Frontal cortex (tissue), 4 donors: ENCODE results near the gene CDH23. TPM values are rescaled to one million over a fixed set of nuclear protein-coding genes. Genes with fewer than 3 reads are reported as not detected.

Experiments used
- DNase-seq, 2 donors: peaks; one replicate each; pipeline ENCODE4 v3.0.0; 2012; ENCODE audit warnings: low spot score in 2 of 2
- FAIRE-seq: peaks from 2 replicates; lab custom pipeline; 2012; peaks lifted over from hg19 to GRCh38; lab: Jason Lieb, UNC
- total RNA-seq: library from RNA; depleted of rRNA; stranded (reverse); fragments of >200 nt; gene quantifications from one replicate; pipeline ENCODE4 v1.2.3, GENCODE V29; 2014
- donor health status: control.
- donor health status: control.
- donor health status: control.

The CDH23 gene
- total RNA-seq, 1 donor from 2014 or later: 3.3 TPM

DNA sequence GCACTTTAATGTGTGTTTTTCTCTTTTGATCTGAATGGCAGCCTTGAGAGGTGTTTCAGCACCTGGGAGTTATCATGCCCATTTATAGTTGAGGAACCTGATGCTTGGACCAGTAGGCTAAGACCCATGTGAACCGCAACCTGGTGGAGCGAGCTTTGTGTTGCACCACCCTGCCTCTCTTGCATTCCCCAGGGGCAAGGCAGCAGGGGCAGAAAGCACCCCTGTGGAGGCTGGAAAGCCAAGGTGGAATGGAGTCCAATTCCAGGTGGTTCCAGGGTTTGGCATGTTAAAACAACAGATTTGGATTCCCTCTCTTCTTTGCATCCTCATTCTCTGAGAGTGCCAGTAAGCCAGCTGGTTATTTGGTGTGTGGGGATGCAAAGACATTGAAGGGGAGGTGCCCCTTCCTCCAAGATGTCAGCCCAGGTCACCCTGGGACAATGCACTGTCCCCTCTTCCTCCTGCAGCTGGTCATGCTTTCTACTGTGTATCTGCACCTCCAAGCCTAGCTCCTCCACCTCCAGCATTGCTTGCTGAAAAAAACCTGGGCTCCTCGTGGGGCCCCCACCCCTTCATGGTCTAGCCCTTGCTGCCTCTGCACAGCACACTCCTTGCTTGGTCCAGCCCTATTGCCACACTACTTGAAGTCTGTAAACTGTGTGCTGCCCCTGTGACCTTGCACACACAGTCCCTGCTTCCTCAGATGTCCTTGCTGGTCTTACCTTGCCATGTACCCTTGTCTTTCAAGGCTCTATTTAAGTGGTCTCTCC, 5.6 kb upstream of the CDH23 start:
- no peak for FAIRE-seq
- no peak for DNase-seq

DNA sequence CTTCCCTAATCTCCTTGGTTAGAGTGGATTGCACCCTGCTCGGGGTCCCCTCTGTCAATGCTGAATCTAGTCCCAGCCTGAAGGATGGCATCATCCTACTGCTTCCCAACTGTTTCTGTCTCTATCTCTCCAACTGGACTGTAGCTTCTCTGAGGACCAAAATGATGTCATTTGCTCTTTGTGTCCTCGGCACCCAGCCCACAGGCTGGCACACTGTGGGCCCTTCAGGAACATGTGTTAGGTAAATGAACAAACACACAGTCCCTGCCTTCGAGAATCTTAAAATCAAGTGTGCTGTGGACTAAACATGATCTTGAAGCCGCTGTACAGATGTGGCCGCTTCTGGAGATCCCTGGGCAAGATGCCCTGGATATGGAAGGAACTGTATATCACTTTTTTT, 5.0 kb upstream of the CDH23 start:
- FAIRE-seq: no peak
- no peak for DNase-seq

DNA sequence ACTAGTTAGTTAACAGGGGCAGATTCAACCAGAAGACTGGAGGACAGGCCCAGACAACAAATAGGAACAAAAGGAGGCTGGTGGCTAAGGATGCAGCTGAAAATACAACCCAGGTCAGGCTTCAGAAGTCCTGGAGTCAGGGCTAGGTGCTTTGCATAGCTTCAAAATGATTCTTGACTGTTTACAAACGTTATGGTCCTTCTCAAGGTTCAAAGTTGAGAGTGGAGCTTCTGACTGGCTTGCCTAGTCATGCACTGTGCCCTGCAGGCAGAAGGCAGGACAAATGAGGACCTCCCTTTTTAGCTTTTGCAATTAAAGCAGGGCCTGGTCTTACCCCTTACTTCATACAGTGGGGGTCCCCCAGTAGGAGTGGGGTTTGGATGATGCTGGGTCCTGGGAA, 4.4 kb upstream of the CDH23 start:
- DNase-seq: no peak
- no peak for FAIRE-seq

DNA sequence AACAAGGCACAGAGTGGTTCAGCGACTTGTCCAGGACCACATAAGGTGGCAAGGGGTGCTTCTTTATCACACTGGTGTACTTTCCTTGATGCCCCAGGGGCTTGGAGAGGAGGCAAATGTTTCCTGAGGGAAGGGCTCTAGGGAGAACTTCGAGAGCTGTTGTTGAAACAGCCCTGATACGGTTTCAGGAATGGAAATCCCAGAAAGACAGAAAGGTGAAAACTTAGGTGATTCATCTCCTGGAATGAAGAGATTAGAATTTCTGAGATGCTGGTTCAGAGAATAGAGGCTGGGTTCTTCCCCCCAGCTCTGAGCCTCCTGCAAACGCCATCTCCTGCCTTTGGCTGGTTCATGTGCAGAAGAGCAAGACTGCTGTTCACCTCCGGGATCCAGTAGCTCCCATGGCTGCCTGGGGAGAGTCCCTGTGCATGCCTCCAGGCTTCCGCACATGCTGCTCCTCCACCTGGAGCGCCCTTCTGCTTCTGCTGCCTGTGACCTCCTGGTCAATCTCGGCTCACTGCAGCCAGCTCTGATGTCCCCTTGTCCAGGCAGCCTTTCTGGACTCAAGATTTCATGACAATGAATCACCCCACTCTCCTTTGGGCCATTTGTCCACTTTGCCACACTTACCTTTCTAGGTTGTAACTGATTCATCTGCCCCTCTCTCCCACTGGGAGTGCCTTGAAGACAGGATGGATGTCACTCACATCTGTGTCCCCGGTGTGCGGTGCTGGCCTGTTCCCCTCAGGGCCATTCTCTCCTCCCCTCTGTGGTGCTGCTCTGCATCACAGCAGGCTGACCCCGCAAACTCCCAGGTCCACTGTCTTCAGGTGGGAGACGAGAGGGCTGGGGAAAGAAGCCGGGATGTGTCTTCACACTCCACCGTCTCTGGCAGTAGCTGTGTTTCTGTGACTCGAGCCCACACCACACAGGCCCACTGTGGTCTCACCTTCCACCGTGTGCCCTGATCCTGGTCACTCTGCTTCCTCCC, 3.6 kb upstream of the CDH23 start:
- DNase-seq (no peak), FAIRE-seq (no peak)

DNA sequence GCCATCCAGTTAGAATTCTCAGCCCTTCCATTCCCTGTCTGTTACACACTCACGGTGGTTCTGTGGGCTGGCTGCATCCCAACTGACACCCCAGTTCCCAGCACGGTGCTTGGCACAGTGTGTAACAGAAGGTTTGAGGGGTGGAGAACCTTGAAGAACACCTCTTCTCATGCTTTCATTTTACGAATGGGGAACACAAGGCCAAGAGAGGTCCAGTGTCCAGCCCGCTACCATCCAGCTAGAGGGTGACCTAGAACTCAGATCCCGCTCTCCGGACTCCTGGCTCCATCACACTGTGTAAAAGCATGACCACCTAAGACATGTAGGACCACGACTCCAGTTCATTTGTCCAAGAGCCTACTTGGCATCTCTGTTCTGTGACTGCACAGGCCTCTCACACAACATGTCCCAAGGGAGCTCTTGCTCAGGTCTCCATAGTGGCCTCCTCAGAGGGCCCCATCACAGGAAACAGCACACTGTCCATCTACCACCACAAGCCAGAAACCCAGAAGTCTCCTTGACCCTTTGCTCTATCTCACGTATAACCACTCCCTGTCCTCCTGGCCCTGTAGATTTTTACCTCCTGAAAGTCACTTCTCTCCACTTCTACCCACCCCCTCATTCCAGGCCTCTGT, 2.8 kb upstream of the CDH23 start:
- FAIRE-seq (no peak), DNase-seq (no peak)

DNA sequence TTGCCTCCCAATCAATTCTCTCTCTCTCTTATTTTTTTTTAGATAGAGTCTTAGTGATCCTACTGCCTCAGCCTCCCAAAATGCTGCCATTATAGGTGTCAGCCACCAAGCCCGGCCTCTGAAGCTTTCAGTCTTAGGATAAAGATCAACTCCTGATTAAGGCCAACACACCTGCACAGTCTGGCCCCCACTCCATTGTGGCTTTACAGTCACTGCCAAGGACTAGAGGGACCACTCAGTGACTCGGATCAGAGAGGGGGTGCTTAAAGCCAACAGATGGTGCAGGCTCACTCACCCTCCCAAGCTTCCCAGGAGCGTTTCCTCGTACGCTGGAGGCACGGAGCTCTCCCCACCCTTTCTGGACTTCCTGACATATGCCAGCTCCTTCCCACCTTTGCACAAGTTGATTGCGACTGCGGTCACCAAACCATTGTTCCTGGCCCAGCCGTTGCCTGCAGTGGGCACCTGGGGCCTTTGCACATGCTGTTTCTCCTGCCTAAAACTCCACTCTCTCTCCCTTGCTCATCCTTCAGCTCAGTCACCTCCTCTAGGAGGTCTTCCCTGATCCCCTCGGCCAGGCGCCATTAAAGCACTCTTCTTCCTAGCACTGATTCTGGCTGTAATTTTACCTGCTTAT, 1.7 kb upstream of the CDH23 start:
- DNase-seq (no peak), FAIRE-seq (no peak)

DNA sequence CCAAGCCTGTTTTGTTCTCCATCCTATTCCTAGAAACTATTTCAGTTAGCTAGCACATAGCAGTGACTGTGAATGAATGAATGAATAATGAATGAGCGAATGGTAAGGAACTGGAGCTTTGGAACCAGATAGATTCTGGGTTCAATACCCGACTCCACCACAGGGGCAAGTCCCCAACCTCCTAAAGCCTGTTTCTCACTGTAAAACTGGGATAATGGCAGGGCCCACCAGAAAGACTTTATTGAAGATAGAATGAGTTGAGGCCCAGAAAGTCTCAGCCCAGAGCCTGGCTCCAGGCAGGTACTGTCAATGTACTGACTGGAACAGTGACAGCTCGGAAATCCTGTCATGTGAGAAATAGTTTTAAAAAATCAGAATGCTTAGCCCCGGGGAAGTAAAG, 1.1 kb upstream of the CDH23 start:
- FAIRE-seq: no peak
- DNase-seq: no peak

DNA sequence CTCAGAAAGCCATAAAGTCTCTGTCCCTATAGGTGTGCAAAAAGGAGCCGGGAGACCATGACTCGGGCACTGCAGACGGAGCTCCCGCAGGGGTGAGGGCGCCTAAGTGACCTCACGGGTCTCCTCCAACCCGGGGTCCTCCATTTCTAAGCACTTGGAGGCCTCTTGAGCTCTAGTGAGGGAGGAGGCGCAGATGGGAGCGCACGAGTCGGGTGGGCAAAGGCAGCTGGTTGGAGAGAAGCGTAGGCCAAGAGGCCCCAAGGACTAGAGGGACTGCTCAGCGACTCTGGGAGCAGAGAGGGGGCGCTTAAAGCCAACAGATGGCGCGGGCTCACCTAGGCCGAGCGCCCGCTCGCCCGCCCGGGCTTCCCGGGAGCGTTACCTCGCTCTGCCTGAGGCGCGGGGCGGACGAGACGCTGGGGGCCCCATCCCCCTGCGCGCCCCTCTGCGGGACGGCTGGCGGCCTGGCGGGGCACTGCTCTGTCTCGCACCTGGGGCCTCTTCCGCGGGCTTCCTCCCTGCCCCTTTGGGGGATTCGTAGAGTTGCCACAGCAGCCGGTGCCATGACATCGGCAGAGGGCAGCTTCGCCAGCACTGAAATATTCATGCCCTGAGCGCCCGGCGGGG, 523 bp upstream of the CDH23 start:
- FAIRE-seq (no peak), DNase-seq (peak; percentile 71 to 72)

DNA sequence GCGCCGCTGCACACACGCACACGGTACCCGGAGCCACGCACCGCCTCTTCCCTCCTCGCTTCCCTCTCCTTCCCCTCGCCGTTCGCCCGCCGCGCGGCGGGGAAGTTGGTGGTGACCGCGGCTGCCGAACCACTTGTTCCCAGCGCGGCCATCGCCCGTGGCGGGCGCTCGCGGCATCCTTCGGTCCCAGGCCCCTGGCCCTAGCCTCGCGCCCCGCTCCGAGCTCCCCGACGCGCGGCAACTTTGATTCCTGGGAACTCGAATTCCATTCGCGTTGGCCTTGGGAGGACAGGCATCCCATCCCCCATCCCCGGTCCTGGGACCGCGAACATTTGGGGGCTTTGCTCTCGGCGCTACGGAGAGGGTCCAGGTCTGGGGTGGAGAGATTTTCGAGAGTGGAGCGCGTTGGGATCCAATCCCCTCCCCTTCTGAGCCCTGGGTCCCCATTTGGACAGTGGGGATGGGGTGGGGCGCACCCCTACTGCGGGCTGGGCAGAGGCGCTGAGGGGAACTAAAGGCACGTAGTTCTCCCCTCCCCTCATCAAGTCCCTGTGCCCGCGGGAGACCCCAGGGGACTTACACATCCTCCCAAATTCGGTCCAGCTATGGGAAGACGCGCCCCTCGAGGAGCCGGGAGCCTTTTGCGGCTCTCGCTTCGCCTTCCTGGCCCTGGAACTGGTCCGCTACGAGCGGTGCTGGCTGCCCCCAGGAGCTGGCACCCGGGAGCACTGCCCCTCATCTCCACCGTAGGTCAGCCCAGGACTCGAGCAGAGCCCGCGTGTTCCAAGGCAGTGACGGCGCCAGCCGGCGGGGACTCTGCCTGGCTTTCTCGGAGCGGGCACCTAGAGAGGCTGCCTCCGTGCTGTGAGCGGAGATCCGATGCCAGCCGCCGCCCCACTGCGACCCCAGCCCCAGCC, 834 bp downstream of the CDH23 start:
- FAIRE-seq: no peak
- DNase-seq: no peak

DNA sequence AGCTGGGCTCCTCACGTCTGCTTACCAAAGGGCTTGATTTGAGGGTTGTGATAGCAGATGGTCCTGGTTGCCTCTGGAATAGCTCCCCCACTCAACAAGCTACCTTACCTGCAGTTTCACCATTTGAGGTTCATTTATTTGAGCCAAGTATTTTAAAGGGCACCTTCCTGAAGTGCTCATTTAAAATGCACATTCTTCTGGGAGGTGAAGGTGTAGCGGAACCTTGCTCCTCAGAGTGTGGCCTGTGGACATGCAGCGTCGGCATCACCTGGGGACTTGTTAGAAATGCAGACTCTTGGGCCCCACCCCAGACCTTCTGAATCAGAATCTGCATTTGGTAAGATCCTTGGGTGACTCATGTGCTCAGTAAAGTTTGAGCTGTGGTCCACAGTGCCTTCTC, 2.3 kb downstream of the CDH23 start:
- DNase-seq (no peak), FAIRE-seq (no peak)

DNA sequence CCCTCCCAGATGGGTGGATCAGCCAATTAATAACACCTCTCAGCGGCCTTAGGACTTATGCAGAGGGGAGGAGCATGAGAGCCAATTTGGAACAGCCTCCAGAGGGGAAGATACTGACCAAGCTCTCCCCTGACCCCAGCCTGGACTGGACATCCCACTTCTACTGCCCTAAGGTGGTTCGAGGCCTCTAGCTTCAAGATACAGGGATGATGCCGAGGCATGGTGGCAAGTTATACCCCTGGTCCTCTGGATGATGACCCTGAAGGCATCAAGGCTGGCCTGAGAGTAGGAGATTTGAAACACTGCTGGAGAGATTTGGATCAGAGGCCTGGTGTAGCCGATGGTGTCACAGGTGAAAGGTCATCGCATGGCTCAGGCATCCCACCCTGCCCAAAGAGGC, 3.2 kb downstream of the CDH23 start:
- no peak for FAIRE-seq
- DNase-seq: no peak

DNA sequence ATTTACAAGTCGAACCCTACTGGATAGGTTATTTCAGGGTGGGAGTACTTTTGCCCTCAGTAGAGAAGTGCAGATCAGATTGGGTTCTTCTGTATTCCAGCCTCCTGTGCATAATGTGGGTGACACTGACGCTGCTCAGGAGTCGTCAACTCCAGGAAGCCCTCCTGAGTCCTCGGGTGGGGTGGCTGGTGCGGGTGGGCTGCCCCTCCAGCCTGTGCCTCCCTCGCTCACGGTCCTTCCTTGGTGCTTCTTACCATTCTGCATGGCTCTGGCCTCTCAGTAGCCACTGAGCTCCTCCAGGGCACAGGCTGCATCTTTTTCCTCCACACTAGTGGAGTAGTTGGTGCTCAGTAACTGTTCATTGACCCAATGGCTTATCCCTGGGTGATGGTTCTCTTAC, 4.3 kb downstream of the CDH23 start:
- no peak for DNase-seq
- no peak for FAIRE-seq

DNA sequence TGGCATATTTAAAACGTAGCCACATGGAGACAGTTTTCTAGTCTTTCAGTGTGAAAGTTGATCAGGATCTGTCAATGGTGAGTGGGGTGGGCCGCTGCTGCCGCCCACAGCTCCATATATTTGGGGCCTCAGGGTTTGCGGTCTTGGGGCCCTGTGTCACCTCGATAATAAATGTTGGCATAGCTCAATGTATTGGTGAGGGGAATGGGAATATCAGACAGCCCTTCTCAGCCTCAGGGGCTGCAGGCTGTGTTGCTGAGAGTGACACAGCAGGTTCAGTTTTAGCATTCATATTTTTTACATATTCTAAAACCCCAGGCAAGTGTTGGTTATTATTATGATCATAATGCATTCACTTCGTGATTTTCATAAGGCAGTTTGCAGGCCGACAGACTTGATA, 5.3 kb downstream of the CDH23 start:
- DNase-seq: no peak
- no peak for FAIRE-seq

DNA sequence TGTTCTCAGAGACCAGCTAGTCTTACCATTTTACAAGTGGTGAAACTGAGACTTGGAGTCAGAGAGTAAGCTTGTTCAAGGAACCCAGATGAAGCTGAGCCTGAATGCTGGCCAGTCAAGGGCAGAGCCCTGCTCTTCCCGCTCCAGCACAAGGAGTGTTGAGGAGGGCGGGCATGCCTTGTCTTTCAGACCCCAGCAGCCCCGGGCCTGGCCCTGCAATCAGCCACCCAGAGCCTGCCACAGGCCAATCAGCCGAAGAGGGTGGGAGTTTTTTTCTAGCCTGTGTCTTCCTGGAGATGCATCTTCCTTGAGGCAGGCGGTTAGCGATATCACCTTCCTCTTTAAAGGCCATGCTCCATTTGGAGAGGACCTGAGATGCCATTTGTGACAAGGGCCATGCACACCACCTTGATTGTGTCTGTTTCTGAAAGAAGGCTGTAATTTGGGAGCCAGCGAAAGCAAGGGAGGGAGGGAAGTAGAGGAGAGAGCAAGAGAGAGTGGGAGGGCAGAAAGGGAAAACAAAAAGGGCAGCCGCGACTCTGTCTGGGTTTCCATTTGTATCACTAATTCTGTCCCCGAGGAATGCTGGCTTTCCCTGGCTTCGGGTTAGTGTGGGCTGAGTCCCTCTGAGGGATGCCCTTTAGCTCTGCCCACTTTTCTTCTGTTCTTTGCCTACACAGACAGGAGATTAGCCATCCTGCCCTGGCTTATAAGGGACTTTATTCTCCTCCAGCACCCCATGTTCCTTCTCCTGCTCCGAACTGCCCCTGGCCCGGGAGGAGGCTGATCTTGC, 8.0 kb downstream of the CDH23 start:
- FAIRE-seq: no peak

DNA sequence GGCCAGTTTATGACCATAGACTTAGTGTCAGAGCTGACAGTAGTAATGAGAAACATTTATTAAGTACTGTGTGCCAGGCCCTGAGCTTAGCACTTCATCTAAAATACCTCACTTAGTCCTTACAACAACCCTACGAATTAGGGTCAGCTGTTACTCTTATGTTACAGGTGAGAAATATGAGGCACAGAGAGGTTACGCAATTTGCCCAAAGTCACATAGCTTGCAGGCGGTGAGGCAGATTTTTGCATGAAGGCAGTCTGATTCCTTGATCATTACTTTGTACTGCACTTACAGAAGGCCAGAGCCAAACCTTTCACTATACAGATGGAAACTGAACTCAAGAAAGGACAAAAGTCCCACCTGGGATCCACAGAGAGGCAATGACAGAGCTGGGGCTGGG, 10.2 kb downstream of the CDH23 start:
- FAIRE-seq: no peak
- DNase-seq: no peak

More for the DNA sequence above, 8.0 kb downstream of the CDH23 start:
- no peak for DNase-seq

DNA sequence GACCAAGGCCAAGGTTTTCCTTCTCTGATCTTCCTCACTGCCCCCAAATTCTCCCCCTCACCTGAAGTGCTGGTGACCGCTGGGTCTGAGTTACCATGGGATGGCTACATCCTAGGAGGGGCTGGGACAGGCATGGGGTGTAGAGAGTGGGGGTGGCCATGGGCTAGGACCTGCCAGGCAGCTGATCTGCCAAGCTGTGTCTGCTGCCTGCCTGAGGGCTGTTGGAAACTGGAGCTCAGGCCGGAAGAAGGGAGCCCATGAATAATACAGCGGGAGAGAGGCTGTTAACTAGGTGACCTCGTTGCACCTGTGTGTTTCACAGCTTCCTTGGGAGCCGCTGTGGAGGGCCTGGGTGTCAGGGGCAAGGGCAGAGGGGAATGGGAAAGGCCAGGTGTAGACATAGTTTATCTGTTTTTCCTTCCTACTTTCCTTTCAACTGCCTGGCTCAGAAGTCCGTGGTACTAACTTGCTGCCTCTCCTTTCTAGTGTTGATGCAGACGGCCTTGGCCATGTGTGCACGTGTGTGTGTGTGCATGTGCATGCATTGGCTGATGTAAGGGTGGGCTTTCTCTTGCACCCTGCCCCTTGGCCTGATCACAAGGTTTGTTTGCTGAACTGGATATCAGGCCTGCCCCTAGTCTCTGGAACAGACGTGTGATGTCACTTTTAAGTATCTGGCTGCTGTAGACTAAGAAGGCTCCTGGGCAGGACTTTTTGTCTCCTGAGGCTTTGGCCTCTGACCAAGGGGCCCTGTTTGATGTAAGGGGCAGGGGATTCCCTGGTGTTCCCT, 11.9 kb downstream of the CDH23 start:
- no peak for DNase-seq
- no peak for FAIRE-seq

DNA sequence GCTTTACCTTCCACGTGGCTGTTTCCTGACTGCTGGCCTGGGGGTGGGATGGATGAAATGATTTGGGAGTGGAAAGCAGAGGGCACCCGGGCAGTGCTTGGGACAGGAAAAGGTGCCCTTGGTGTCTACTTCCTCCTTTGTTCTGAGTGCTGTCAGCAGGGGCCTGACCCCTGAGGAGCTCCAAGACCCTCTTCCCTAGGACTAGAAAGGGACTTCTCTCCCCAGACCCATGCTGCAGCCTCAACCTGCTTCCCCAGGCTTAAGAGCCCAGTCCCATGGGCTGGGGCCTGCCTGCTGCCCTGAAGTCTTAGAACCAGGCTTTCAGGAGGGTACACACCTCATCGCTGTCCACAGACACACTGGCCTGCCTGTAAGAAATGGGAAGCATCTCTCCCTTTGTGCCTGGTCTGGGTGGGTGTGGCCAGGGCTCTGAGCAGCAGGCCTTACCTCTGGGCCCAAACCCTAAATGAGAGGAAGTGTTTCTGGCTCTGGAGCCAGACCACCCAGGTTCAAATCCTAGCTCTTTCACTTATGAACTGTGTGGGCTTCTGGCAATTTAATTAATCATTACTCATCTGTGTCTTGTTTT, 12.9 kb downstream of the CDH23 start:
- FAIRE-seq: no peak
- DNase-seq: no peak
